A549 treated with GW870086 at 1 μM for 4 hours (cell line): ENCODE measurements around the gene LRRC61. TPM values are rescaled to one million over a fixed set of nuclear protein-coding genes. Genes with fewer than 3 reads are reported as not detected.

ENCODE experiments used
- total RNA-seq: library from RNA; stranded (reverse); fragments of 200-300 nt; extraction: Qiagen RNA extraction; gene quantifications from 5 replicates; pipeline ENCODE4 v1.2.3, GENCODE V29; 2022; ENCODE audit warnings: low read depth

Gene LRRC61, protein sequence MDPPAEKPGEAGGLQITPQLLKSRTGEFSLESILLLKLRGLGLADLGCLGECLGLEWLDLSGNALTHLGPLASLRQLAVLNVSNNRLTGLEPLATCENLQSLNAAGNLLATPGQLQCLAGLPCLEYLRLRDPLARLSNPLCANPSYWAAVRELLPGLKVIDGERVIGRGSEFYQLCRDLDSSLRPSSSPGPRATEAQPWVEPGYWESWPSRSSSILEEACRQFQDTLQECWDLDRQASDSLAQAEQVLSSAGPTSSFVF
- 0.07 to 0.20 TPM in 2 of 5 replicates, not detected in the others for total RNA-seq

DNA sequence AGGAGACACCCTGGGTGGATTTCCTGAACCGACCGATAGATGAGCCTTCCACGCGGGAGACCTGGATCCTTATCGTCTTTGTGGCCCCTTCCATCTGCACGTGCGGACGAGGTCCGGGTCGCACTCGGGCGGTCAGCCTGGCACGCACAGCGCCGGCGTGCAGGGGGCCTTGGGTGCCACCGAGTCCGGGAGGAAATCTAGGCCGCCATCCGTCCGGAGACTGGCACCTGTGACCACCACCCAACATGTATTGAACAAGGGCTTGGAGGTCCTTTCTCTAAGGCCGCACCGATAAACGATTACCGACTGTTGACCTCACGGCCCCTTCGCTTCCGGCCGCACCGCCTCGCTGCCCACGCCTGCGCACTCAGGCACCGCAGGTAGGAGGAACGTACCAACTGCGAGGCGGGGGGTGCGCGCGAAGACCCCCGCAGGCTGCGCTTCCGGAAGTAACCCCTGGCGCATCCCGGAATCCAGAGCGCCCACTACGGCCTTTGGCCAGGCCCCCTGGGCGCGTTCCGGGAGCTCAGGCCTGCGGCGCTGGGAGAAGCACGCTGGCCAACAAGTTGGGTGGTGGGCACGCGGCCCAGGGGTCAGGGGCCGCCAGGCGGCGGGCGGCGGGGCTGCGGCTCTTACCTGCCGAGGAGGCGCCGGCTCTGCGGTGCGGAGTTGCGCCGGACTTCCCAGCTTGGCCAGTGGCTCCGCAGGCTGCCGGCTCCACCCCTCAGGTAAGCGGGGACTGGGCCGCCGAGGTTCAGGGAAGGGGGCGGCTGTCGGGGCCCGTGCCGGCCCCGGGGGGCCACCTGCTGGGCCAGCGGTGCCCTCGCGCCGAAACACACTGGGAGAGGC lies at the start of gene LRRC61, which contains the start of gene ACTR3C:
LRRC61 (plus strand) TSS at position 523 of the 849 bp plus-strand sequence. CDS start 13,507 bp downstream, outside the sequence.
ACTR3C (minus strand) TSS at position 713 of the 849 bp plus-strand sequence. CDS start 28,249 bp downstream, outside the sequence.

DNA sequence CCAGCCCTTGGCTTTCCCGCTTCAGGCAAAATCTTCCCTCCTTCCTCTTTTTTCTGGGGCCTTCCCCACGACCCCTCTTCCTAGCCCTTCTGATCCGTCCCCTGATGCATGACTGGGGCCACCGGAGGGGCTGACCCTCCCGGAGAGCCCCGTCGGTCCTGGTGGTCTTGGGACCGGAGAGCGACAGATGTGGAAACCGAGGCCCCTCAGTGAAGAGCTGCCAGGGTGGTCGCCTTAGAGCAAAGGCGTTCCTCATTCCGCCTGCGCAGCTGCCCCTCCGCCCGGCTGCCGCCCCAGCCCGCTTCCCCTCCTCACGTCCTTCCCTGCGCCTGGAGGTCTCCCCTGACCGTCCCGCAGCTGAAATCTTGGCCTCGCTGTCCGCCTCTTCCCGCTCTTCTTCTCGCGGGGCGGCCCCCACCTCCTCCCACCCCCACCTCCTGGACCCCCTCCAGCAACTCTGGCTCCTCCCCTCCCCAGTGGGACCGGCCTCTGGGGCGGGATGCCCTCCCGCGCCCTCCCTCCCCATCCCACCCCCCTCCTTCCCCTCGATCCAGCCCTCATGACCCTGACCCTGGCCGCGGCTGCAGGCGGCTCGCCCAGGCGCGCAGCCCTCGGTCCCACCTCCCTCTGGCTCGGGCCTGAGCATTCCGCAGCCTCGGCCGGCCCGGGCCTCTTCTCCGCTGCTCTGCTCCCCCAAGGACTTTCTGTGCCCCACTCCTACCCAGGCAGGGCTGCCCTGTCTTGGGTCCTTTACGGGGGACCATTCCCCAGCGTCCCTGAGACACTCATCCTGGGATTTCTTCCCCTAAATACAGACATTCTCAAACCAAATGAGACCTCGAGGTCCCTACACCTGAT lies 18.3 kb downstream of the LRRC61 start, which contains the start of gene RARRES2:
RARRES2 (minus strand) TSS at position 367 of the 858 bp plus-strand sequence. CDS start 1,020 bp downstream, outside the sequence.

DNA sequence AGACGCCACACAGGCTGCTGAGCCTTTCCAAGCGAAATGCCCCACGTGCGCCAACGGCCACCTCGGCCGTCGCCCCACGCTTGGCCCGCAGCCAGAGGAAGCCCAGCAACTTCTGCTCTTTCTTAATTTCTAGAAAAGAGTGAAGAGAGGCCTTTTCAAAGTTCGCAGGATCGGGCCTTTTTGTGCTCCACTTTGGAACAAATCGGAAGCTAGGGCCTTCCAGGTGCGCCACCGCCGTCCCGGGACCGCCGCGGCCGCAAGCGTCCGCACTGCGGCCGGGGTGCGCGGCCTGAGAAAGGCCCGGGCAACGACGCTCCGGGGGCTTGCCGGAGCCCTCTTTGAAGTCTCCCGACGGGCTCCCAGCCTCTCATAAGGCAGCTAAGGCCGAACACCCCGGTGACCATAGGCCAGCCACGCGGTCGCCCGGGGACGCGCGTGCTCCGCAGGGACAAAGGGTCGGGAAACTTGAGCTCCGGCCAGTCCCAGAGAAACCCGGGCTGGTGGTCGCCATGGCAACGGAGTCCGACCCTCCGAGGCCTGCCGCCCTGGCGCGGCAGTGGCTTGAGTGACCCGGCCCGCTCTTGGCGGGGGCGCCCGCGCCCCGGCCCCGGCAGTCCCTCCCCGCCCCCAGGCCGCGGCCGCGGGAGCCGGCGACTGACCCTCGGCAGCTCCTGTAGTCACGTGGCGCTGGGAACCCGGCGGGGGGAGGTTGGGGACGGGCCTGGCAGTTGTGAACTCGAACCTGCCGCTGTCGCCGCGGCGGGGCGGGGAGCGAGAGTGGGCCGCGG lies 45.1 kb downstream of the LRRC61 start, which contains the start of gene REPIN1:
REPIN1 (plus strand) TSS at position 727 of the 788 bp plus-strand sequence. CDS start 890 bp downstream, outside the sequence.

DNA sequence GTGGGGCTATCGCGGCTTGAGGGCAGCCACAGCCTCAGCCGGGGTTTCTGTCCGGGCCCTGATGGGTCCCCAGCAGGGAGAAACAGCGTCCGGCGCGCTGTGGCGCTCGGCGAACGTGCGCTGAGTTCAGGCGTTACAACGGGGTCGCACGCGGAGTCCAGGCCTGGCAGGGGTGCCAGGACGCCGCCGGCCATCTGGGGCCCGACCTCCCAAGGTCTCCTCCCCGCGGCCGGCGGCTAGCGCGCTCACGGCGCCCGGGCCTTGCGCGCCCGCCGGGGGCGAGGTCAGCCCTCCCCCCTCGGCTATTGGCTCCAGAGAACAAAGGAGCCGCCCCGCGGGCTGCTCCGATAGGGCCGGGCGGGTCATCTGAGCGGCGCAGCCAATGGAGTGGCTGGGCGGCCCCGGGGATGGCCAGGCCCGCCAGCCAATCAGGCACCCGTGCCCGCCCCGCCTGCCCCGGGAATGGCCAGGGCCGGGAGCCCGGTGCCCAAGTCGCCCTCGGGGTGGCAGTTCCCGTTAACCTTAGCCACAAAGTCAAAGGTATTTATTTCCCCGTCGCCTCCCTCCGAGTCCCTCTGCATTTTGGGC lies 55.8 kb downstream of the LRRC61 start, which contains the start of gene ZNF775:
ZNF775 (plus strand) TSS at position 478 of the 588 bp plus-strand sequence. CDS start 9,141 bp downstream, outside the sequence.

Other genes with a start within 250 kb of the LRRC61 start
- 0.36 TPM in 1 of 5 replicates, not detected in the others for gene ACTR3C, start 190 bp downstream of the LRRC61 start, total RNA-seq
- gene RARRES2, start 18.3 kb downstream of the LRRC61 start, total RNA-seq: not detected in 5 replicates
- 72.0 to 88.5 TPM (median 83.6 TPM) in 5 replicates for gene REPIN1, start 45.5 kb downstream of the LRRC61 start, total RNA-seq
- 4.5 to 6.3 TPM (median 5.2 TPM) in 5 replicates for gene ZNF775, start 56.0 kb downstream of the LRRC61 start, total RNA-seq
- gene GIMAP8, start 127.3 kb downstream of the LRRC61 start, total RNA-seq: not detected in 5 replicates
- gene GIMAP7, start 191.5 kb downstream of the LRRC61 start, total RNA-seq: not detected in 5 replicates
- not detected in 5 replicates for gene GIMAP4, start 244.0 kb downstream of the LRRC61 start, total RNA-seq